PC-3 (cell line): ENCODE data around the gene PKP3. TPM values are rescaled to one million over a fixed set of nuclear protein-coding genes. Genes with fewer than 3 reads are reported as not detected.
"Not testable (repeated sequence)": the region's sequence is repeated elsewhere in the genome, so short reads cannot be mapped to it uniquely, and the experiment has no call there.

Experiments
- ATAC-seq: fragments of 200-7000 bp; cut with Tn5 transposase; 2 replicates; pipeline ENCODE4 v1.9.1; 2020; ENCODE audit warnings: mild to moderate bottlenecking, moderate library complexity
- BruUV-seq: library from RNA; stranded (reverse); fragments of 400-500 nt; replicated peaks from 2 replicates; lab custom pipeline; 2021; lab: Mats Ljungman, UMichigan
- CTCF ChIA-PET: fragments of 300-600 bp; sonication (Branson Sonifier 250); formaldehyde crosslinking; loops from one replicate; lab custom pipeline; 2022; ENCODE audit warnings: antibody characterized with exemption; lab: Charles Lee
- POLR2A ChIA-PET: fragments of 300-600 bp; sonication (Branson Sonifier 250); formaldehyde crosslinking; loops from one replicate; lab custom pipeline; 2022; ENCODE audit warnings: antibody characterized with exemption; ENCODE audit not compliant: unreplicated experiment; lab: Charles Lee
- DNase-seq: peaks from one replicate; pipeline ENCODE4 v3.0.0-alpha.2; 2015
- H2AFZ ChIP-seq: fragments of 300-600 bp; sonication (generic); 2 replicates; pipeline ENCODE4 v1.6.0; 2016; ENCODE audit warnings: antibody characterized with exemption, low read length
- H3F3A ChIP-seq: fragments of 300-600 bp; sonication (generic); one replicate; pipeline ENCODE4 v1.6.0; 2017; ENCODE audit warnings: antibody characterized with exemption, low read length, control low read depth, mild to moderate bottlenecking; ENCODE audit not compliant: unreplicated experiment
- H3K27ac ChIP-seq: fragments of 300-600 bp; sonication (generic); 2 replicates; pipeline ENCODE4 v1.5.1; 2016; ENCODE audit warnings: mild to moderate bottlenecking, low read length
- H3K27me3 ChIP-seq: fragments of 300-600 bp; sonication (generic); 2 replicates; pipeline ENCODE4 v1.6.1; 2016; ENCODE audit warnings: low read length, mixed read lengths
- H3K36me3 ChIP-seq: fragments of 300-600 bp; sonication (generic); 2 replicates; pipeline ENCODE4 v1.6.1; 2016; ENCODE audit warnings: low read depth, mixed run types, low read length, mixed read lengths
- H3K4me1 ChIP-seq: fragments of 300-600 bp; sonication (generic); 2 replicates; pipeline ENCODE4 v1.5.1; 2016; ENCODE audit warnings: low read length; ENCODE audit not compliant: insufficient read depth
- H3K4me2 ChIP-seq: fragments of 300-600 bp; sonication (generic); 2 replicates; pipeline ENCODE4 v1.6.0; 2016; ENCODE audit warnings: low read length
- H3K4me3 ChIP-seq: fragments of 300-600 bp; sonication (generic); 2 replicates; pipeline ENCODE4 v1.5.1; 2016; ENCODE audit warnings: mild to moderate bottlenecking, low read length, mixed read lengths
- H3K79me2 ChIP-seq: fragments of 300-600 bp; sonication (generic); 2 replicates; pipeline ENCODE4 v1.6.1; 2017; ENCODE audit warnings: low read length, mixed read lengths
- H3K9ac ChIP-seq: fragments of 300-600 bp; sonication (generic); 2 replicates; pipeline ENCODE4 v1.6.0; 2016; ENCODE audit warnings: mild to moderate bottlenecking, low read length
- H3K9me2 ChIP-seq: fragments of 300-600 bp; sonication (generic); replicated peaks from 2 replicates; pipeline ENCODE4 v1.6.1; 2016; ENCODE audit warnings: mixed run types, low read length, mixed read lengths
- H3K9me3 ChIP-seq: fragments of 300-600 bp; sonication (generic); 2 replicates; pipeline ENCODE4 v1.6.1; 2016; ENCODE audit warnings: low read length, mixed read lengths
- H4K20me1 ChIP-seq: fragments of 300-600 bp; sonication (generic); 2 replicates; pipeline ENCODE4 v1.6.1; 2016; ENCODE audit warnings: low read length, mixed read lengths
- CTCF ChIP-seq: fragments of 300-600 bp; sonication (generic); conservative IDR thresholded peaks from 2 replicates; pipeline ENCODE4 v1.5.1; 2017; ENCODE audit warnings: antibody characterized with exemption, low read depth, mild to moderate bottlenecking, low read length
- EZH2 ChIP-seq: fragments of 300-600 bp; sonication (generic); IDR thresholded peaks from one replicate; pipeline ENCODE4 v1.6.1; 2017; ENCODE audit warnings: antibody characterized with exemption, mild to moderate bottlenecking, low read length; ENCODE audit not compliant: unreplicated experiment
- EZH2phosphoT487 ChIP-seq: fragments of 300-600 bp; sonication (generic); IDR thresholded peaks from 2 replicates; pipeline ENCODE4 v1.6.1; 2018; ENCODE audit warnings: mild to moderate bottlenecking, antibody characterized with exemption, low read length, borderline replicate concordance
- intact Hi-C: fragments of 100-400 bp; cut with micrococcal nuclease; formaldehyde crosslinking; loops from 2 replicates; pipeline ENCODE4 v1.9.0; 2023
- total RNA-seq: library from RNA; depleted of rRNA; stranded (reverse); fragments of >200 nt; gene quantifications from 2 replicates; pipeline ENCODE4 v1.2.3, GENCODE V29; 2014

Gene PKP3
- total RNA-seq, 1 experiment from 2014 or later = 218 TPM

- no TSS peak for BruUV-seq
- no peaks in the 10 kb centered on the region for H3F3A ChIP-seq
- H2AFZ ChIP-seq = no peak overlapping the region
- H3K79me2 ChIP-seq = peaks cover 24% of the 10 kb centered on the region
- no peak overlapping the region for H3K27ac ChIP-seq
- H3K9me3 ChIP-seq = no peaks in the 10 kb centered on the region
- H3K36me3 ChIP-seq = peaks cover 41% of the 10 kb centered on the region
- ATAC-seq (no peak), DNase-seq (no peak)
- peaks cover 7% of the 10 kb centered on the region; the same call in 1 of the 2 replicates for H3K4me1 ChIP-seq
- no peak overlapping the region for H3K4me2 ChIP-seq
- no peak overlapping the region for H3K9ac ChIP-seq
- CTCF ChIA-PET = no interaction called here
- H3K9me2 ChIP-seq = no peaks in the 10 kb centered on the region
- no peaks in the 10 kb centered on the region for H3K27me3 ChIP-seq
- intact Hi-C loops = no loop called here
- POLR2A ChIA-PET = no interaction called here
- TF ChIP-seq EZH2phosphoT487 (no peak), EZH2 (no peak), CTCF (no peak)
- H3K4me3 ChIP-seq = no peak overlapping the region
- H4K20me1 ChIP-seq = peaks cover 11% of the 10 kb centered on the region; the same call in 1 of the 2 replicates
Observed at GRCh38 chr11:400241-400689, 6.3 kb downstream of the PKP3 start.

DNA sequence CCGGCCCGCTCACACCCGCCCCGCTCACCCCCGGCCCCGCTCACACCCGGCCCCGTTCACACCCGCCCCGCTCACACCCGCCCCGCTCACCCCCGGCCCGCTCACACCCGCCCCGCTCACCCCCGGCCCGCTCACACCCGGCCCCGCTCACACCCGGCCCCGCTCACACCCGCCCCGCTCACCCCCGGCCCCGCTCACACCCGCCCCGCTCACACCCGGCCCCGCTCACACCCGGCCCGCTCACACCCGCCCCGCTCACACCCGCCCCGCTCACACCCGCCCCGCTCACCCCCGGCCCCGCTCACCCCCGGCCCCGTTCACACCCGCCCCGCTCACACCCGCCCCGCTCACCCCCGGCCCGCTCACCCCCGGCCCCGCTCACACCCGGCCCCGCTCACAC lies 7.2 kb downstream of the PKP3 start:
- H3K9me3 ChIP-seq, H4K20me1 ChIP-seq, H3K4me2 ChIP-seq, POLR2A ChIA-PET, H3K27me3 ChIP-seq, BruUV-seq, CTCF ChIA-PET, intact Hi-C loops, H3K9me2 ChIP-seq, H3K4me3 ChIP-seq, H3K27ac ChIP-seq, DNase-seq, H3K4me1 ChIP-seq, H3K9ac ChIP-seq, H2AFZ ChIP-seq, H3F3A ChIP-seq, ATAC-seq: not testable (repeated sequence)
- peaks cover 15% of the 10 kb centered on the region for H3K79me2 ChIP-seq
- H3K36me3 ChIP-seq = peaks cover 41% of the 10 kb centered on the region

- no peak overlapping the region for H2AFZ ChIP-seq
- H3K36me3 ChIP-seq = peaks cover 24% of the 10 kb centered on the region
- no peaks in the 10 kb centered on the region for H3K9me3 ChIP-seq
- peaks cover 7% of the 10 kb centered on the region; the same call in 1 of the 2 replicates for H3K4me1 ChIP-seq
- no peak overlapping the region for H3K4me3 ChIP-seq
- TF ChIP-seq EZH2 (no peak), EZH2phosphoT487 (no peak), CTCF (no peak)
- H3K4me2 ChIP-seq = no peak overlapping the region
- no peak overlapping the region for H3K9ac ChIP-seq
- H3K9me2 ChIP-seq = no peaks in the 10 kb centered on the region
- H3F3A ChIP-seq = no peaks in the 10 kb centered on the region
- H3K27me3 ChIP-seq = no peaks in the 10 kb centered on the region
- ChIA-PET CTCF (no interaction called here), POLR2A (no interaction called here)
- intact Hi-C loops = no loop called here
- H4K20me1 ChIP-seq = no peaks in the 10 kb centered on the region
- no peaks in the 10 kb centered on the region for H3K79me2 ChIP-seq
- no TSS peak for BruUV-seq
- ATAC-seq = no peak
- DNase-seq = no peak
- no peak overlapping the region for H3K27ac ChIP-seq
Observed at GRCh38 chr11:403021-403760, 9.2 kb downstream of the PKP3 start.
